Mucosa of rectum (tissue), 2 donors: Measurements from ENCODE around the gene MRPS10.

ENCODE experiments used
- H3K27ac ChIP-seq, 2 donors: one replicate each; pipeline ENCODE4 v1.7.0; 2013; ENCODE audit warnings: inconsistent platforms in 2 of 2, low read depth in 2 of 2, low read length in 2 of 2
- H3K27me3 ChIP-seq, 2 donors: one replicate each; pipeline ENCODE4 v1.7.0; 2013; ENCODE audit warnings: low read length in 2 of 2; ENCODE audit not compliant: control insufficient read depth in 2 of 2, insufficient read depth in 2 of 2
- H3K36me3 ChIP-seq, 2 donors: one replicate each; pipeline ENCODE4 v1.7.0; 2013; ENCODE audit warnings: low read length in 2 of 2; ENCODE audit not compliant: control insufficient read depth in 2 of 2, insufficient read depth in 2 of 2
- H3K4me1 ChIP-seq, 2 donors: one replicate each; pipeline ENCODE4 v1.7.0; 2013; ENCODE audit warnings: low read length in 2 of 2, mild to moderate bottlenecking in 1 of 2; ENCODE audit not compliant: control insufficient read depth in 2 of 2, insufficient read depth in 2 of 2
- H3K4me3 ChIP-seq, 2 donors: one replicate each; pipeline ENCODE4 v1.7.0; 2013; ENCODE audit warnings: low read length in 2 of 2
- H3K9ac ChIP-seq, 2 donors: one replicate each; pipeline ENCODE4 v1.7.0; 2013; ENCODE audit warnings: low read length in 2 of 2, low read depth in 1 of 2, mild to moderate bottlenecking in 1 of 2
- H3K9me3 ChIP-seq, 2 donors: one replicate each; pipeline ENCODE4 v1.7.0; 2013; ENCODE audit warnings: low read length in 2 of 2; ENCODE audit not compliant: control insufficient read depth in 2 of 2
- donor health status: healthy.
- donor health status: Normal muscosa, but diverticular disease.

Gene MRPS10

GRCh38 chr6:42257614-42258013 lies 40.0 kb upstream of the MRPS10 start:
- peaks cover 0 to 3% of the 10 kb centered on the region in 2 donors for H3K4me1 ChIP-seq
- H3K4me3 ChIP-seq, result no peak overlapping the region
- no peaks in the 10 kb centered on the region for H3K27me3 ChIP-seq
- H3K9me3 ChIP-seq, result no peaks in the 10 kb centered on the region
- H3K36me3 ChIP-seq, result peaks cover 8 to 14% of the 10 kb centered on the region in 2 donors
- no peak overlapping the region for H3K27ac ChIP-seq
- no peak overlapping the region for H3K9ac ChIP-seq

GRCh38 chr6:42257063-42257462 lies 39.4 kb upstream of the MRPS10 start:
- peaks cover 8 to 14% of the 10 kb centered on the region in 2 donors for H3K36me3 ChIP-seq
- no peak overlapping the region for H3K27ac ChIP-seq
- H3K9me3 ChIP-seq, result no peaks in the 10 kb centered on the region

GRCh38 chr6:42255050-42255449 lies 37.4 kb upstream of the MRPS10 start:
- peaks cover 8 to 14% of the 10 kb centered on the region in 2 donors for H3K36me3 ChIP-seq
- no peak overlapping the region for H3K27ac ChIP-seq
- no peak overlapping the region for H3K4me3 ChIP-seq
- H3K27me3 ChIP-seq, result no peaks in the 10 kb centered on the region
- H3K9me3 ChIP-seq, result no peaks in the 10 kb centered on the region
- peaks cover 0 to 10% of the 10 kb centered on the region in 2 donors for H3K4me1 ChIP-seq
- no peak overlapping the region for H3K9ac ChIP-seq

More at GRCh38 chr6:42257063-42257462, 39.4 kb upstream of the MRPS10 start:
- Histone ChIP-seq H3K4me1 (peaks cover 3 to 5% of the 10 kb centered on the region in 2 donors), H3K9ac (no peak overlapping the region), H3K4me3 (no peak overlapping the region), H3K27me3 (no peaks in the 10 kb centered on the region)

- no peak overlapping the region for H3K9ac ChIP-seq
- H3K4me1 ChIP-seq, result peaks cover 0 to 10% of the 10 kb centered on the region in 2 donors
- no peak overlapping the region for H3K4me3 ChIP-seq
- no peak overlapping the region for H3K27ac ChIP-seq
- H3K36me3 ChIP-seq, result peaks cover 11 to 14% of the 10 kb centered on the region in 2 donors
- H3K27me3 ChIP-seq, result no peaks in the 10 kb centered on the region
- H3K9me3 ChIP-seq, result no peaks in the 10 kb centered on the region
Measured at GRCh38 chr6:42254505-42254904, 36.8 kb upstream of the MRPS10 start.

GRCh38 chr6:42251911-42252637 lies 34.4 kb upstream of the MRPS10 start:
- H3K27me3 ChIP-seq, result no peaks in the 10 kb centered on the region
- H3K9ac ChIP-seq, result no peak overlapping the region
- H3K9me3 ChIP-seq, result no peaks in the 10 kb centered on the region
- H3K4me1 ChIP-seq, result peaks cover 0 to 10% of the 10 kb centered on the region in 2 donors
- peaks cover 14 to 20% of the 10 kb centered on the region in 2 donors for H3K36me3 ChIP-seq
- no peak overlapping the region for H3K4me3 ChIP-seq
- no peak overlapping the region for H3K27ac ChIP-seq

- Histone ChIP-seq H3K36me3 (peaks cover 14 to 20% of the 10 kb centered on the region in 2 donors), H3K4me3 (no peak overlapping the region), H3K9ac (no peak overlapping the region), H3K4me1 (peaks cover 0 to 10% of the 10 kb centered on the region in 2 donors), H3K27ac (no peak overlapping the region), H3K9me3 (no peaks in the 10 kb centered on the region), H3K27me3 (no peaks in the 10 kb centered on the region)
Measured at GRCh38 chr6:42251500-42251899, 33.8 kb upstream of the MRPS10 start.

- peaks cover 14 to 21% of the 10 kb centered on the region in 2 donors for H3K36me3 ChIP-seq
Measured at GRCh38 chr6:42250274-42250931, 32.7 kb upstream of the MRPS10 start.

GRCh38 chr6:42249279-42249678 lies 31.6 kb upstream of the MRPS10 start:
- Histone ChIP-seq H3K27ac (no peak overlapping the region), H3K36me3 (peaks cover 13 to 17% of the 10 kb centered on the region in 2 donors)

More at GRCh38 chr6:42250274-42250931, 32.7 kb upstream of the MRPS10 start:
- no peaks in the 10 kb centered on the region for H3K9me3 ChIP-seq
- H3K4me3 ChIP-seq, result no peak overlapping the region
- no peaks in the 10 kb centered on the region for H3K27me3 ChIP-seq
- H3K4me1 ChIP-seq, result peaks cover 0 to 10% of the 10 kb centered on the region in 2 donors
- no peak overlapping the region for H3K9ac ChIP-seq
- H3K27ac ChIP-seq, result no peak overlapping the region

GRCh38 chr6:42243046-42243445 lies 25.4 kb upstream of the MRPS10 start:
- no peak overlapping the region for H3K9ac ChIP-seq

More at GRCh38 chr6:42249279-42249678, 31.6 kb upstream of the MRPS10 start:
- H3K9me3 ChIP-seq, result no peaks in the 10 kb centered on the region
- H3K4me1 ChIP-seq, result peaks cover 0 to 10% of the 10 kb centered on the region in 2 donors
- no peak overlapping the region for H3K9ac ChIP-seq
- H3K4me3 ChIP-seq, result no peak overlapping the region
- H3K27me3 ChIP-seq, result no peaks in the 10 kb centered on the region

GRCh38 chr6:42241915-42242314 lies 24.3 kb upstream of the MRPS10 start:
- H3K4me3 ChIP-seq, result no peak overlapping the region
- H3K4me1 ChIP-seq, result peaks cover 0 to 6% of the 10 kb centered on the region in 2 donors
- H3K27ac ChIP-seq, result no peak overlapping the region
- peaks cover 13 to 19% of the 10 kb centered on the region in 2 donors for H3K36me3 ChIP-seq
- H3K9me3 ChIP-seq, result no peaks in the 10 kb centered on the region
- no peaks in the 10 kb centered on the region for H3K27me3 ChIP-seq
- no peak overlapping the region for H3K9ac ChIP-seq

More at GRCh38 chr6:42243046-42243445, 25.4 kb upstream of the MRPS10 start:
- Histone ChIP-seq H3K36me3 (peaks cover 13 to 19% of the 10 kb centered on the region in 2 donors), H3K27me3 (no peaks in the 10 kb centered on the region), H3K9me3 (no peaks in the 10 kb centered on the region), H3K27ac (no peak overlapping the region), H3K4me1 (peaks cover 0 to 6% of the 10 kb centered on the region in 2 donors), H3K4me3 (no peak overlapping the region)
